Upper lobe of left lung (tissue), 6 donors: ENCODE measurements around the gene PTPRZ1. TPM values are rescaled to one million over a fixed set of nuclear protein-coding genes. Genes with fewer than 3 reads are reported as not detected.

Experiments
- ATAC-seq, 2 donors: fragments of 200-7000 bp; cut with Tn5 transposase; one replicate each; pipeline ENCODE4 v1.9.1; 2022; ENCODE audit warnings: mild to moderate bottlenecking in 2 of 2, moderate library complexity in 2 of 2; ENCODE audit not compliant: low FRiP score in 2 of 2
- DNase-seq, 2 donors: peaks; one replicate each; pipeline ENCODE4 v3.0.0-alpha.2; 2019 to 2020
- H3K27ac ChIP-seq, 4 donors: fragments of 200-600 bp; sonication (generic); one replicate each; pipeline ENCODE4 v1.5.1; 2016 to 2019
- H3K27me3 ChIP-seq, 4 donors: fragments of 200-600 bp; sonication (generic); one replicate each; pipeline ENCODE4 v1.5.1; 2017 to 2019
- H3K36me3 ChIP-seq, 4 donors: fragments of 200-600 bp; sonication (generic); one replicate each; pipeline ENCODE4 v1.5.1; 2016 to 2019
- H3K4me1 ChIP-seq, 4 donors: fragments of 200-600 bp; sonication (generic); one replicate each; pipeline ENCODE4 v1.5.1; 2018 to 2019
- H3K4me3 ChIP-seq, 4 donors: fragments of 200-600 bp; sonication (generic); one replicate each; pipeline ENCODE4 v1.5.1; 2017 to 2019; ENCODE audit warnings: mild to moderate bottlenecking in 2 of 4, moderate library complexity in 1 of 4
- H3K9me3 ChIP-seq, 4 donors: fragments of 200-600 bp; sonication (generic); one replicate each; pipeline ENCODE4 v1.5.1; 2018 to 2019
- EP300 ChIP-seq, 4 donors: sonication (generic); formaldehyde crosslinking; IDR thresholded peaks; one replicate each; pipeline ENCODE4 v1.5.1; 2017; ENCODE audit warnings: antibody characterized with exemption in 4 of 4, control low read depth in 2 of 4
- POLR2A ChIP-seq, 4 donors: fragments of 450-650 bp; IDR thresholded peaks; one replicate each; pipeline ENCODE4 v1.5.1; 2016 to 2017; ENCODE audit warnings: antibody characterized with exemption in 4 of 4, mild to moderate bottlenecking in 2 of 4
- POLR2AphosphoS5 ChIP-seq, 2 donors: sonication (generic); formaldehyde crosslinking; IDR thresholded peaks; one replicate each; pipeline ENCODE4 v1.5.1; 2017; ENCODE audit warnings: antibody characterized with exemption in 2 of 2
- WGBS, 2 donors: methylation state at CpG; one replicate each; pipeline ENCODE4 v1.1.5; 2017 to 2018; 5-methylcytosine and 5-hydroxymethylcytosine counted together
- total RNA-seq, 6 donors: library from RNA; depleted of rRNA in 4 of 6; stranded (reverse); fragments of >200 nt in 4 of 6; gene quantifications; one replicate each; pipeline versions ENCODE4 v1.1.0 to v1.2.1, GENCODE V29; 2016 to 2021
- TF ChIP-seq, protein P1 (sequence below), 6 experiments: fragments of 450-650 bp in 4 of 6; fragments of 200-600 bp in 2 of 6; sonication (generic) in 2 of 6; IDR thresholded peaks; one replicate each; pipeline ENCODE4 v1.5.1; 2016 to 2019; ENCODE audit warnings: antibody characterized with exemption in 6 of 6
- donor health status: DM: no; HTN: no; CAD: no; lungs with moderate emphysema.
- donor health status: DM: no; HTN: yes; CAD: no; lungs with severe emphysema.

PTPRZ1 gene
- total RNA-seq, 6 donors from 2014 or later = 0.57 to 7.2 (median 1.2) TPM

- DNase-seq = no peak
- ATAC-seq = no peak
- H3K4me1 ChIP-seq = no peaks in the 10 kb centered on the region
- WGBS, 2 donors = 69 to 71% methylated on average over 6 of the region's 6 CpGs
- H3K4me3 ChIP-seq = no peak overlapping the region
- no peaks in the 10 kb centered on the region for H3K36me3 ChIP-seq
- no peaks in the 10 kb centered on the region for H3K9me3 ChIP-seq
- TF ChIP-seq POLR2AphosphoS5 (IDR thresholded peaks at IDR 0.05) (no peak), EP300 (IDR thresholded peaks at IDR 0.05) (no peak), POLR2A (IDR thresholded peaks at IDR 0.05) (no peak)
- TF ChIP-seq, protein P1, sequence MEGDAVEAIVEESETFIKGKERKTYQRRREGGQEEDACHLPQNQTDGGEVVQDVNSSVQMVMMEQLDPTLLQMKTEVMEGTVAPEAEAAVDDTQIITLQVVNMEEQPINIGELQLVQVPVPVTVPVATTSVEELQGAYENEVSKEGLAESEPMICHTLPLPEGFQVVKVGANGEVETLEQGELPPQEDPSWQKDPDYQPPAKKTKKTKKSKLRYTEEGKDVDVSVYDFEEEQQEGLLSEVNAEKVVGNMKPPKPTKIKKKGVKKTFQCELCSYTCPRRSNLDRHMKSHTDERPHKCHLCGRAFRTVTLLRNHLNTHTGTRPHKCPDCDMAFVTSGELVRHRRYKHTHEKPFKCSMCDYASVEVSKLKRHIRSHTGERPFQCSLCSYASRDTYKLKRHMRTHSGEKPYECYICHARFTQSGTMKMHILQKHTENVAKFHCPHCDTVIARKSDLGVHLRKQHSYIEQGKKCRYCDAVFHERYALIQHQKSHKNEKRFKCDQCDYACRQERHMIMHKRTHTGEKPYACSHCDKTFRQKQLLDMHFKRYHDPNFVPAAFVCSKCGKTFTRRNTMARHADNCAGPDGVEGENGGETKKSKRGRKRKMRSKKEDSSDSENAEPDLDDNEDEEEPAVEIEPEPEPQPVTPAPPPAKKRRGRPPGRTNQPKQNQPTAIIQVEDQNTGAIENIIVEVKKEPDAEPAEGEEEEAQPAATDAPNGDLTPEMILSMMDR (IDR thresholded peaks at IDR 0.05) = no peak
- H3K27ac ChIP-seq = no peak overlapping the region
- no peaks in the 10 kb centered on the region for H3K27me3 ChIP-seq
Measured at GRCh38 chr7:121936951-121937623, 64.1 kb downstream of the PTPRZ1 start.

DNA sequence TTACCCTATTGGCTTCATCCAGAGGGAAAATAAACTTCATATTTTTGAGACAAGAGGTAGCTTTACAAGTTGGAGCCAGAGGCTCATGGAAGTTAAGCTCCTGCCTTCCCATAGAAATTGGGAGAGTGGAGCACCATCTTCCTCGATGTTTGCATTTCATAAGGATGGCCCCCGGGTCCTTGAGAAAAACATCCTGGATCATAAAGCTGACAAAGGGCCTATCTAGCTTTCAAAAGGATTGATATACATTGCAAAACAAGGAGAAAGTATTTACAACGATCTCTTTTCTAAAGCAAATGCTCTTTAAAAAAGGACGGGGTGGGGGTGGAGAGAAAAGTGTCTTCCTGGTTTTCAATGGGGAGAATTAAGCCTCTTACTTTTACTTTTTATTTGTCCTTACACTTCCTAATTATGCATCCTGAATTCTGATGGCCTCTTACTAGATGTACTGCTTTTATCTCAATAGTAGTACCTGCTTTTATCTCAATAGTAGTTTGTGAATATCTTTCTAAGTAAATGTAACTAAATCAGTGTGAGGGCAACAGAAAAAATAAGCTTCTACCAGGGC lies 65.6 kb downstream of the PTPRZ1 start:
- Histone ChIP-seq H3K4me1 (no peaks in the 10 kb centered on the region), H3K36me3 (no peaks in the 10 kb centered on the region), H3K9me3 (no peaks in the 10 kb centered on the region), H3K4me3 (no peak overlapping the region), H3K27me3 (no peaks in the 10 kb centered on the region), H3K27ac (no peak overlapping the region)
- TF ChIP-seq POLR2A (IDR thresholded peaks at IDR 0.05) (no peak), POLR2AphosphoS5 (IDR thresholded peaks at IDR 0.05) (no peak), EP300 (IDR thresholded peaks at IDR 0.05) (no peak)
- TF ChIP-seq, protein P1 (IDR thresholded peaks at IDR 0.05) = no peak
- 12 to 13% methylated on average over 4 of the region's 4 CpGs for WGBS, 2 donors
- no peak for ATAC-seq
- no peak for DNase-seq

DNA sequence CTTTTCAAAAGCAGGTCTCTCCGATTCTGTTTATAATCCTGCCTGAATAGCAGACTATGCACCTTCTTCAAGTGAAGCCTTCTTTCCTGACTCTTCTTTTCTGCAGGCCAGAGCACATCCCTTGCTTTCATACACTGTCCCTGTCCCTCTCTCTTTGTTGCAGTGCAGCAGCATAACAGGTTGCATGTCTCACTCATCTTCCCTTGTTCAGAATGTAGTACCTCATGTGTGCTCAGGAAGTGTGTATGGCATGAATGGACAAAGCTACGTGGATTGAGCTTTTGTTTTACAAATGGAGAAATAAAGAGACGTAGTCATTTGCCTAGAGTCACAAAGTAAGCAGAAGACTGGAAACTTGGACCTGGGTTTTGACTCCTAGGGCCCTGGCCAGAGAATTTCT lies 68.0 kb downstream of the PTPRZ1 start:
- no peak for DNase-seq
- ATAC-seq = no peak
- Histone ChIP-seq H3K4me3 (no peak overlapping the region), H3K27ac (no peak overlapping the region), H3K36me3 (no peaks in the 10 kb centered on the region), H3K9me3 (no peaks in the 10 kb centered on the region), H3K4me1 (no peaks in the 10 kb centered on the region), H3K27me3 (no peaks in the 10 kb centered on the region)
- no peak for TF ChIP-seq POLR2AphosphoS5 (IDR thresholded peaks at IDR 0.05)
- TF ChIP-seq, protein P1 (IDR thresholded peaks at IDR 0.05) = no peak
- TF ChIP-seq POLR2A (IDR thresholded peaks at IDR 0.05) = no peak
- TF ChIP-seq EP300 (IDR thresholded peaks at IDR 0.05) = no peak
- WGBS, 2 donors = 34 to 36% methylated on average over 3 of the region's 3 CpGs

DNA sequence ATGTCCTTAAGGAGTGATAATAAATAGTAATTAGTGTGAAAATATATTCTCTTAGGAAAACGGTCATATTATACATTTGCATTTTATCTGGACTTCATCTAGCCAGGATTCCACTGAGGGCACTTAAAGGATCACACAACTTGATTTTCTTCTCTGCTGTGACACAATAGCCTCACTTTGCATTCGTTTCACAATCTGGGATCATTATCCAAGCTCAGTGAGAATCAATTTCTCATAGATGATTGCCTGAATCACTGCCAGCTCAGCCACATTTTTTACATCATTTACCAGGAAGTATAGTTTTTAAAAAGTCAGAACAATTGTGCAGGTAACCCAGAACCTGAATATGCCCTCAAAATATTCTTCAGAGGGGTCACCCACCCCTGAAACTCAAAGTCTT lies 68.9 kb downstream of the PTPRZ1 start:
- Histone ChIP-seq H3K9me3 (no peaks in the 10 kb centered on the region), H3K4me3 (no peak overlapping the region), H3K27me3 (no peaks in the 10 kb centered on the region), H3K27ac (no peak overlapping the region), H3K4me1 (no peaks in the 10 kb centered on the region), H3K36me3 (no peaks in the 10 kb centered on the region)
- 35 to 50% methylated on average over 2 of the region's 2 CpGs for WGBS, 2 donors
- ATAC-seq (no peak), DNase-seq (no peak)
- TF ChIP-seq POLR2AphosphoS5 (IDR thresholded peaks at IDR 0.05) (no peak), EP300 (IDR thresholded peaks at IDR 0.05) (no peak), POLR2A (IDR thresholded peaks at IDR 0.05) (no peak)
- TF ChIP-seq, protein P1 (IDR thresholded peaks at IDR 0.05) = no peak

- Histone ChIP-seq H3K36me3 (no peaks in the 10 kb centered on the region), H3K27me3 (no peaks in the 10 kb centered on the region), H3K9me3 (no peaks in the 10 kb centered on the region), H3K27ac (no peak overlapping the region), H3K4me1 (no peaks in the 10 kb centered on the region), H3K4me3 (no peak overlapping the region)
- TF ChIP-seq POLR2AphosphoS5 (IDR thresholded peaks at IDR 0.05) (no peak), POLR2A (IDR thresholded peaks at IDR 0.05) (no peak), EP300 (IDR thresholded peaks at IDR 0.05) (no peak)
- TF ChIP-seq, protein P1 (IDR thresholded peaks at IDR 0.05) = no peak
- ATAC-seq = no peak
- DNase-seq = no peak
Measured at GRCh38 chr7:121945066-121945465, 72.1 kb downstream of the PTPRZ1 start.
